ES-I3 (cell line): Measurements from ENCODE around the gene POU2AF3.

ENCODE experiments used
- H3K36me3 ChIP-seq: 2 replicates; pipeline ENCODE4 v1.6.1; 2013; ENCODE audit warnings: mild to moderate bottlenecking, low read length, control low read depth, moderate library complexity; ENCODE audit not compliant: insufficient read depth
- H3K4me1 ChIP-seq: 2 replicates; pipeline ENCODE4 v1.6.1; 2013; ENCODE audit warnings: mild to moderate bottlenecking, control low read depth, low read length; ENCODE audit not compliant: insufficient read depth
- H3K9ac ChIP-seq: 2 replicates; pipeline ENCODE4 v1.6.1; 2013; ENCODE audit warnings: low read depth, mild to moderate bottlenecking, low read length, moderate library complexity
- H3K9me3 ChIP-seq: 2 replicates; pipeline ENCODE4 v1.6.1; 2013; ENCODE audit warnings: mild to moderate bottlenecking, low read length, moderate library complexity; ENCODE audit not compliant: control insufficient read depth, insufficient read depth

POU2AF3 gene

DNA sequence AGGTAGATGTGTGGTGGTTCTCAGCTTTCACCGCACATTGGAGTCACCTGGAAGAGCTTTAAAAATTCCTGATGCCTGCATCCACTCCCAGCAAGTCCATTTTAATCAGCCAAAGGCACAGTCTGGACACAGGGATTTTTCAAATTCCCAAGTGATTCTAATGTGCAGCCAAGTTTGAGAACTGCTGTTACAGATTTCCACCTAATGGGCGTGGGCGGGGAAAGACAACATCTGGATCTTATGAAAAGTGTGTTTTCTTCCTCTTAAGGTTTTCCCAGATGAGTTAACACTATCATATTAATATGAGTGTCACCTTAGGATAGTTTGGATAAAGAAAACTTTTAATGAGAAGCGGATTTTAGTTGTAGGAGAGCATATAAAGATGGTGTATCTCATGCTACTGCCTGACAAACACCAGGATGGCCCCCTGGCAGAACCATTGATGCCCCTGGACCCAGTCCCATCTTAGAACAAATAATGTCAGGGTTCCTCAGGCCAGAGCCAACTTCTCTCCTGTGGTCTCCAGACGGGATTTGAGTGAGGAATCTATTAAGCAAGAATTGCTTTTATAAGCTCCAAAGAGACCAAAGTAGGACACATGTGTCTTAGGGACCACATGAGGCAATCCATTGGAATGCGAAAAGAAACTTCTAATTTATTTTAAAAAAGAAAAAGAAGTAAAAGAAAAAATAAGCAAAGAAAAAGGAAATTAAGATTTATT lies 48.8 kb downstream of the POU2AF3 start:
- Histone ChIP-seq H3K9me3 (no peaks in the 10 kb centered on the region), H3K9ac (no peak overlapping the region), H3K4me1 (peaks cover 4% of the 10 kb centered on the region; the same call in 1 of the 2 replicates), H3K36me3 (no peaks in the 10 kb centered on the region)

DNA sequence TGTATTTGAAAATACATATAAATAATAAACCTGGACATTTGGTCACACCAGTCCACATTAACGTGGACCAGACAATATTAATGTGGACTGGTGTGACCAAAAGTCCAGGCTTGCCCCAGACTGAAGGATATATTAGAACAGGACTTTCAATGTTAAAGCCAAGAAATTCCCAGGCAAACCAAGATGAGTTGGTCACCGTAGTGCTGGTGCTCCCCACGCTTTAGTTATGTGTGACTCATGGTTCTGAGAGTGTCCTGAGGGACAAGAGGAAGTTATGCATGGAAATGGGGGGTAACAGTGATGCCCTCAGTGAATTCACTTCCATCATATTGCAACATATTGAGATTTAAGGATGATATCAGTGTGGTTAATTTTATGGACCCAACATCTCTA lies 49.4 kb downstream of the POU2AF3 start:
- no peaks in the 10 kb centered on the region for H3K9me3 ChIP-seq
- H3K36me3 ChIP-seq: no peaks in the 10 kb centered on the region
- no peak overlapping the region for H3K9ac ChIP-seq
- peaks cover 4% of the 10 kb centered on the region; the same call in 1 of the 2 replicates for H3K4me1 ChIP-seq

DNA sequence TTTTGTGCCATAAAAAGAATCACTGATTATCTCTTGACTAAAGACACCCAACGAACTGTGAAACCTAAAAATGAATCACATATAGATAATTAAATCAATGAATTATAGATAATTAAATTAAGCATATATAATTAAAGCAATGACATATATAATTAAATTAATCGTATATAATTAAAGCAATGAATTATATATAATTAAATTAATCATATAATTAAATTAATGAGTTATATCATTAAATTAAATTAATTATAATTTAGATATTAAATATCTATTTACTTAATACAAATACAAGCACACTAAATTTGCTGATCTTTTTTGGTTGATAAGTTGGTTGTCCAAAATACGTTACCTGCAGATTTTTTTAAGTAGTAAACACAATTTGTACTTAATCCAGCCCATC lies 49.8 kb downstream of the POU2AF3 start:
- H3K4me1 ChIP-seq: peaks cover 4% of the 10 kb centered on the region; the same call in 1 of the 2 replicates
- H3K9ac ChIP-seq: no peak overlapping the region
- no peaks in the 10 kb centered on the region for H3K9me3 ChIP-seq

DNA sequence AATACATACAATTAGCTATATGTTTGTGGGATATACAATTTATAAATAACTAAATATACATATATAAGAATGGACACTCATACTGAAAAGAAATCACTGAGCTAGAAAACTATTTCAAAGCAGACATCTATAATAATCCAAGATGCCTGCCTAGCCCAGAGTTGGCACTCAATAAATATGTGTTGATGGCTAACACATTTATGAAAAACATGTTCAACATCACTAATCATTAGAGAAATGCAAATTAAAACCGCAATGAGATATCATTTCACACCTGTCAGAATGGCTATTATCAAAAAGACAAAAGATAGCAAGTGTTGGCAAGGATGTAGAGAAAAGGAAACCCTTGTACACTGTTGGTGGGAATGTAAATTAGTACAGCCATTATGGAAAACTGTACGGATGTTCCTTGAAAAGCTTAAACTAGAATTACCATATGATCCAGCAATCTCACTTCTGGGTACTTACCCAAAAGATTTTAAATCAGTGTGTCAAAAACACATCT lies 50.9 kb downstream of the POU2AF3 start:
- no peaks in the 10 kb centered on the region for H3K9me3 ChIP-seq
- H3K4me1 ChIP-seq: peaks cover under 1% of the 10 kb centered on the region; the same call in 1 of the 2 replicates
- no peaks in the 10 kb centered on the region for H3K36me3 ChIP-seq
- no peak overlapping the region for H3K9ac ChIP-seq

More for the DNA sequence above, 49.8 kb downstream of the POU2AF3 start:
- no peaks in the 10 kb centered on the region for H3K36me3 ChIP-seq

DNA sequence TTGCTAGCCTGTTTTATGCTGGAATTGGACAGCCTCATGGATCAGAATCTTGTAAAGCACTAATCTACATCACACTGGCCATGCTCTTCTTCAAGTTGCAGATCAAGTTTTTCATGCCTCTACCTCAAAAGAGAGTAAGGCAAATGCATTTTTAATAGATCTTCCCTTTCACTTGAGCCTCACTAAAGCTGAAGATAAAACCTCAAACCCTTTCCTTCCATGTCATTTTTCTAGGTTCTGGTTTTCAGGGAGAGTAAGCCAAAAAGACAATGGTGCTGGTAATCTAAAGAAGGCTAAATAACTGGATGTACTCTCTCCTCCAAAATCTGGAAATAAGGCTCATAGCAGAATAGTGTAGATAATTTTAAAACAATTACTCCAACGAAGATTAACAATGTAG lies 52.5 kb downstream of the POU2AF3 start:
- Histone ChIP-seq H3K9me3 (no peaks in the 10 kb centered on the region), H3K9ac (no peak overlapping the region), H3K36me3 (no peaks in the 10 kb centered on the region), H3K4me1 (no peaks in the 10 kb centered on the region)

DNA sequence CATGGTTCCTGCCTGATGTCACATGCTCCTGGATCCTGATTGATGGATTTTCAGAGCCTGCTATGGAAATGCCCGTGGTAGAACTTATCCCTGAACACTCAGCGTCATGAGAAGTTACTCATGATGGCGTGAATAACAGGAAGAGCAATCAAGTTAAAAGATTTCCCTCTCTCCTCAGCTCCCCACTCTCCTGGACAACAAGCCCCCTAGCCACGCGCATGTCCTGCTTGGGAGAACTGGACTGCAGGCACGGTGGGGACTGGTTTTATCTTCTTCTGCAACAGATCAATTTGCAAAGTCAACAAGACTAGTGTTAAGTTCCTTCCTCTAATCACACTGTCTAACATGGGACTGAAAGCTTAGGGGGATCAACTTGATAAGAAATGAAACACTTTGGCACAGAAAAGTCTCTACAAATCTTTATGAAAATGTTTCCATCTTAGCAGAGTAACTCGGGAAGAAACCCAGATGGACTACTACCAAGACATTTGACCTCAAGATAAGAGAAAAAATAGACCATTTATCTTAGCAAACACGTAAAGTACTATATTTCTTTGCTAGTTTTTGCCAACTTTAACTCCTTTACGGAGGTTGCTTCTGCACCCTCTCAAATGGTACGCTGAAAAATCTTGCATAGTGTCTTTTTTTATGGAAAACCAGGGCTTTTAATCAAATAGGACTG lies 53.2 kb downstream of the POU2AF3 start:
- Histone ChIP-seq H3K9me3 (no peaks in the 10 kb centered on the region), H3K36me3 (no peaks in the 10 kb centered on the region)

DNA sequence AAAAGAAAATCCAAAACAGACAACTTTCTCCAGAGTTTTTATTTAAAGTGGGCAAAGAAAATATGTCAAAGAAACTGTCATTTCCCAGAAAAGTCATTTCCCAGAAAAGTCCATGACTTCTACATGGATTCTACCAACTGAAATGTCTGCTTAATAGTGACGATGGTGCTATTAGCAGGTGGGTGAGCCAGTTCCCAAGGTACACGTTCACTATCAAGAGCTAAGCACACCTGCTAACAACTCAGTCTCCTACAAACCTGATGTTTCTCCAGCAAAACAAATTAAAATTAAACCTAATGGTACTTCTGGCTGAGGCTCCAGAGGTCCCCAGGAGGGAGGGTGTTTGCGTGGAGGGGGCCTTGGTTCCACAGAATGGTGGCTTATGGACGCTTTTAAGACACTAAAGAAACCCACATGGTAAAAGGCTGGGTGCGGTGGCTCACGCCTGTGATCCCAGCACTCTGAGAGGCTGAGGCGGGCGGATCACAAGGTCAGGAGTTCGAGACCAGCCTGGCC lies 53.9 kb downstream of the POU2AF3 start:
- H3K9me3 ChIP-seq: no peaks in the 10 kb centered on the region
- H3K4me1 ChIP-seq: no peaks in the 10 kb centered on the region
- no peaks in the 10 kb centered on the region for H3K36me3 ChIP-seq
- no peak overlapping the region for H3K9ac ChIP-seq

More for the DNA sequence above, 53.2 kb downstream of the POU2AF3 start:
- Histone ChIP-seq H3K4me1 (no peaks in the 10 kb centered on the region), H3K9ac (no peak overlapping the region)

- H3K36me3 ChIP-seq: no peaks in the 10 kb centered on the region
- no peaks in the 10 kb centered on the region for H3K4me1 ChIP-seq
- H3K9me3 ChIP-seq: no peaks in the 10 kb centered on the region
- H3K9ac ChIP-seq: no peak overlapping the region
These were observed 54.8 kb downstream of the POU2AF3 start for GRCh38 chr11:111352935-111353710.

DNA sequence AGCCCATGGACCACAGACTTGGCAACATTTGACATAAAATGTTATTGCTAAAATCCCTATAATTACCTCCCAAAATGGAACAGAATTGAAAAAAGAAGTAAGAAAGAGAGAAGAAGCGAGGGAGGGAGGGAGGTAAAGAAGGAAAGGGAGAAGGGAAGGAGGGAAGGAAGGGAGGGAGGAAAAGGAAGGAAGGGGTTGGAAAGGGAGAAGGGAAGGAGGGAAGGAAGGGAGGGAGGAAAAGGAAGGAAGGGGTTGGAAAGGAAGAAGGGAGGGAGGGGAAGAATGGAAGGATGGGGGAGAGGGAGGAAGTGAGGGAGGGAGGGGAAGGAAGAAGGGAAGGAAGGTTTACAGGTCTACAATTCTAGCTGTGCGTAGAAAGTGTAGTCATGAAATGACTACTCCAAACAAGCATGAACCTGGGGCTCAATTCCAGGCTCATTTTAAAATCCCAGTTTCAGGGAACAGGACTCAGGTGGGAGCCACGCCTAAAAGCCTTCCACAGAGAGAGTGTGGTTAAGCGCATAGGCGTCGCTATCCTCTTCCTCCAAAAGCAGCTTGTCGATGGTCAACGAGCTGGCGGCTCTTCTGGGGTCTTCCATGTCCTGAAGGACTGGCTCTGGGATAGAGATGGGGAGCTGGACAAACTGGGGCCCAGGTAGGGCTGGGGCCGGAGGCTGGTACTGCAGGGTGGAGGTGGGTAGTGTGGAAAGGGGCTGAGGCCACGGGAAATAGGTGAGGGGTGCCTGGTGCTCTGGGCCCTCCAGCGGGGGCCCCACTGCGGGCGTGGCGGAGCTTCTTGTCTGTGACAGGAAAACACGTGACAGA lies 55.6 kb downstream of the POU2AF3 start:
- H3K9ac ChIP-seq: no peak overlapping the region
- no peaks in the 10 kb centered on the region for H3K9me3 ChIP-seq
- no peaks in the 10 kb centered on the region for H3K4me1 ChIP-seq
- H3K36me3 ChIP-seq: no peaks in the 10 kb centered on the region

- Histone ChIP-seq H3K36me3 (no peaks in the 10 kb centered on the region), H3K9ac (no peak overlapping the region), H3K4me1 (no peaks in the 10 kb centered on the region), H3K9me3 (no peaks in the 10 kb centered on the region)
These were observed 56.2 kb downstream of the POU2AF3 start for GRCh38 chr11:111354601-111354891.

GRCh38 chr11:111355101-111355500 lies 56.8 kb downstream of the POU2AF3 start:
- Histone ChIP-seq H3K9ac (no peak overlapping the region), H3K9me3 (no peaks in the 10 kb centered on the region), H3K4me1 (no peaks in the 10 kb centered on the region), H3K36me3 (no peaks in the 10 kb centered on the region)

GRCh38 chr11:111355956-111356659 lies 57.8 kb downstream of the POU2AF3 start:
- Histone ChIP-seq H3K36me3 (no peaks in the 10 kb centered on the region), H3K4me1 (no peaks in the 10 kb centered on the region)

DNA sequence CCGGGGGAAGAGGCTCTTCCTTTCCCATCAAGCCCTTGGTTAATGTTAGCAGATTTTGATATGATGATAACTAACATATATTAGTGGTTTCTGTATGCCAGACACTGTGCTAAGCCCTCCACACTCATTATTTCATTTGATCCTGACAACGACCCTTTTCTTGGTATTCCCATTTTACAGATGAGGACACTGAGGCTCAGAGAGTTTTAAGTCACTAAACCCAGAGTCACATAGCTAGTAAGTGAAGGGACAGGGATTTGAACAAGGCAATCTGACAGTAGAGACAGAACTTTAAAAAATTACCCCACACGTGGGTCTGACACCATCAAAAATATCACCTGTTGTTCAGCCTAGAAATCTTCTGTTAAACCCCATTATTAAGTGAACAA lies 58.3 kb downstream of the POU2AF3 start:
- Histone ChIP-seq H3K4me1 (no peaks in the 10 kb centered on the region), H3K36me3 (no peaks in the 10 kb centered on the region), H3K9ac (no peak overlapping the region), H3K9me3 (no peaks in the 10 kb centered on the region)

More at GRCh38 chr11:111355956-111356659, 57.8 kb downstream of the POU2AF3 start:
- Histone ChIP-seq H3K9ac (no peak overlapping the region), H3K9me3 (no peaks in the 10 kb centered on the region)
